Upper lobe of left lung (tissue), 6 donors: ENCODE data around the gene MAGEB4. TPM values are rescaled to one million over a fixed set of nuclear protein-coding genes. Genes with fewer than 3 reads are reported as not detected.
A peak's percentile ranks its signal among the peaks of the same experiment; 100 is the strongest.
"Not testable (repeated sequence)": the region's sequence is repeated elsewhere in the genome, so short reads cannot be mapped to it uniquely, and the experiment has no call there.

ENCODE experiments used
- ATAC-seq, 2 donors: fragments of 200-7000 bp; cut with Tn5 transposase; one replicate each; pipeline ENCODE4 v1.9.1; 2022; ENCODE audit warnings: mild to moderate bottlenecking in 2 of 2, moderate library complexity in 2 of 2; ENCODE audit not compliant: low FRiP score in 2 of 2
- DNase-seq, 2 donors: peaks; one replicate each; pipeline ENCODE4 v3.0.0-alpha.2; 2019 to 2020
- H3K27ac ChIP-seq, 4 donors: fragments of 200-600 bp; sonication (generic); one replicate each; pipeline ENCODE4 v1.5.1; 2016 to 2019
- H3K27me3 ChIP-seq, 4 donors: fragments of 200-600 bp; sonication (generic); one replicate each; pipeline ENCODE4 v1.5.1; 2017 to 2019
- H3K36me3 ChIP-seq, 4 donors: fragments of 200-600 bp; sonication (generic); one replicate each; pipeline ENCODE4 v1.5.1; 2016 to 2019
- H3K4me1 ChIP-seq, 4 donors: fragments of 200-600 bp; sonication (generic); one replicate each; pipeline ENCODE4 v1.5.1; 2018 to 2019
- H3K4me3 ChIP-seq, 4 donors: fragments of 200-600 bp; sonication (generic); one replicate each; pipeline ENCODE4 v1.5.1; 2017 to 2019; ENCODE audit warnings: mild to moderate bottlenecking in 2 of 4, moderate library complexity in 1 of 4
- H3K9me3 ChIP-seq, 4 donors: fragments of 200-600 bp; sonication (generic); one replicate each; pipeline ENCODE4 v1.5.1; 2018 to 2019
- EP300 ChIP-seq, 4 donors: sonication (generic); formaldehyde crosslinking; IDR thresholded peaks; one replicate each; pipeline ENCODE4 v1.5.1; 2017; ENCODE audit warnings: antibody characterized with exemption in 4 of 4, control low read depth in 2 of 4
- POLR2A ChIP-seq, 4 donors: fragments of 450-650 bp; IDR thresholded peaks; one replicate each; pipeline ENCODE4 v1.5.1; 2016 to 2017; ENCODE audit warnings: antibody characterized with exemption in 4 of 4, mild to moderate bottlenecking in 2 of 4
- POLR2AphosphoS5 ChIP-seq, 2 donors: sonication (generic); formaldehyde crosslinking; IDR thresholded peaks; one replicate each; pipeline ENCODE4 v1.5.1; 2017; ENCODE audit warnings: antibody characterized with exemption in 2 of 2
- WGBS, 2 donors: methylation state at CpG; one replicate each; pipeline ENCODE4 v1.1.5; 2017 to 2018; 5-methylcytosine and 5-hydroxymethylcytosine counted together
- total RNA-seq, 6 donors: library from RNA; depleted of rRNA in 4 of 6; stranded (reverse); fragments of >200 nt in 4 of 6; gene quantifications; one replicate each; pipeline versions ENCODE4 v1.1.0 to v1.2.1, GENCODE V29; 2016 to 2021
- TF ChIP-seq, protein P1 (sequence below), 6 experiments: fragments of 450-650 bp in 4 of 6; fragments of 200-600 bp in 2 of 6; sonication (generic) in 2 of 6; IDR thresholded peaks; one replicate each; pipeline ENCODE4 v1.5.1; 2016 to 2019; ENCODE audit warnings: antibody characterized with exemption in 6 of 6
- donor health status: DM: no; HTN: no; CAD: no; lungs with moderate emphysema.
- donor health status: DM: no; HTN: yes; CAD: no; lungs with severe emphysema.

The MAGEB4 gene, protein sequence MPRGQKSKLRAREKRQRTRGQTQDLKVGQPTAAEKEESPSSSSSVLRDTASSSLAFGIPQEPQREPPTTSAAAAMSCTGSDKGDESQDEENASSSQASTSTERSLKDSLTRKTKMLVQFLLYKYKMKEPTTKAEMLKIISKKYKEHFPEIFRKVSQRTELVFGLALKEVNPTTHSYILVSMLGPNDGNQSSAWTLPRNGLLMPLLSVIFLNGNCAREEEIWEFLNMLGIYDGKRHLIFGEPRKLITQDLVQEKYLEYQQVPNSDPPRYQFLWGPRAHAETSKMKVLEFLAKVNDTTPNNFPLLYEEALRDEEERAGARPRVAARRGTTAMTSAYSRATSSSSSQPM
- total RNA-seq = not detected

DNA sequence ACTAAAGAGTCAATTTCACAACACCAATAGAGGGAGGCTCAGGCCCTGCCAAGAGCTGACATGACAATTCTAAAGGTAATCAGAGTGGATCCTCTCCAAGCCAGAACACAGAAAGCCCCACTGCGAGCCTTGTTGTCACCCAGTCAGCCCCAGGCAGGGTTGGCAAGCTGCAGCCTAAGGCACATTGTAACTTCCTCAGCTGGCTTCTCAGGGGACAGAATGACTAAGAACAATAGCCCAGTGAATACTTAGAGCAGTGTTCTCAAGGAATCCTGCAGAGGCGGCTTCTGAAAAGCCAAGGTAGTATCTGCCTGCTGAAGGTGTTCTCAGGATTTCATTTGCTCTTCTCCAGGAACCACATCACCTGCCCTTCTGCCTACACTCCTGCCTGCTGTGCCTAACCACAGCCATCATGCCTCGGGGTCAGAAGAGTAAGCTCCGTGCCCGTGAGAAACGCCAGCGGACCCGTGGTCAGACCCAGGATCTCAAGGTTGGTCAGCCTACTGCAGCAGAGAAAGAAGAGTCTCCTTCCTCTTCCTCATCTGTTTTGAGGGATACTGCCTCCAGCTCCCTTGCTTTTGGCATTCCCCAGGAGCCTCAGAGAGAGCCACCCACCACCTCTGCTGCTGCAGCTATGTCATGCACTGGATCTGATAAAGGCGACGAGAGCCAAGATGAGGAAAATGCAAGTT is at the start of gene MAGEB4:
MAGEB4 (plus strand) TSS at position 277 of the 692 bp plus-strand sequence; CDS start at position 413, 136 bp downstream.
- DNase-seq (no peak), ATAC-seq (no peak)
- no peaks in the 10 kb centered on the region for H3K4me1 ChIP-seq
- no peaks in the 10 kb centered on the region for H3K36me3 ChIP-seq
- no peak within 1 kb of the TSS for H3K4me3 ChIP-seq
- H3K9me3 ChIP-seq = no peaks in the 10 kb centered on the region
- WGBS, 2 donors = 82% methylated on average over 10 of the region's 10 CpGs; no CpG with 5 or more reads in 1 of the 2 donors
- no peaks in the 10 kb centered on the region for H3K27me3 ChIP-seq
- TF ChIP-seq EP300 (IDR thresholded peaks at IDR 0.05) (no peak), POLR2AphosphoS5 (IDR thresholded peaks at IDR 0.05) (no peak), POLR2A (IDR thresholded peaks at IDR 0.05) (no peak)
- TF ChIP-seq, protein P1, sequence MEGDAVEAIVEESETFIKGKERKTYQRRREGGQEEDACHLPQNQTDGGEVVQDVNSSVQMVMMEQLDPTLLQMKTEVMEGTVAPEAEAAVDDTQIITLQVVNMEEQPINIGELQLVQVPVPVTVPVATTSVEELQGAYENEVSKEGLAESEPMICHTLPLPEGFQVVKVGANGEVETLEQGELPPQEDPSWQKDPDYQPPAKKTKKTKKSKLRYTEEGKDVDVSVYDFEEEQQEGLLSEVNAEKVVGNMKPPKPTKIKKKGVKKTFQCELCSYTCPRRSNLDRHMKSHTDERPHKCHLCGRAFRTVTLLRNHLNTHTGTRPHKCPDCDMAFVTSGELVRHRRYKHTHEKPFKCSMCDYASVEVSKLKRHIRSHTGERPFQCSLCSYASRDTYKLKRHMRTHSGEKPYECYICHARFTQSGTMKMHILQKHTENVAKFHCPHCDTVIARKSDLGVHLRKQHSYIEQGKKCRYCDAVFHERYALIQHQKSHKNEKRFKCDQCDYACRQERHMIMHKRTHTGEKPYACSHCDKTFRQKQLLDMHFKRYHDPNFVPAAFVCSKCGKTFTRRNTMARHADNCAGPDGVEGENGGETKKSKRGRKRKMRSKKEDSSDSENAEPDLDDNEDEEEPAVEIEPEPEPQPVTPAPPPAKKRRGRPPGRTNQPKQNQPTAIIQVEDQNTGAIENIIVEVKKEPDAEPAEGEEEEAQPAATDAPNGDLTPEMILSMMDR (IDR thresholded peaks at IDR 0.05) = no peak
- no peak within 1 kb of the TSS for H3K27ac ChIP-seq

DNA sequence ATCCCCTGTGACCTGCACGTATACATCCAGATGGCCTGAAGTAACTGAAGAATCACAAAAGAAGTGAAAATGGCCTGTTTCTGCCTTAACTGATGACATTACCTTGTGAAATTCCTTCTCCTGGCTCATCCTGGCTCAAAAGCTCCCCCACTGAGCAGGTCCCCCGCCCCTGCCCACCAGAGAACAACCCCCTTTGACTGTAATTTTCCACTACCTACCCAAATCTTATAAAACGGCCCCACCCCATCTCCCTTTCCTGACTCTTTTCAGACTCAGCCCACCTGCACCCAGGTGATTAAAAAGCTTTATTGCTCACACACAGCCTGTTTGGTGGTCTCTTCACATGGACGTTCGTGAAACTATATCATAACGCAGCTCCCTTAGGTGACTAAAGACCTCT is 47.9 kb upstream of the MAGEB4 start:
- not testable (repeated sequence) for H3K4me3 ChIP-seq, H3K9me3 ChIP-seq, H3K36me3 ChIP-seq, DNase-seq, H3K27ac ChIP-seq, H3K27me3 ChIP-seq, H3K4me1 ChIP-seq, ATAC-seq
- WGBS, 2 donors = 62 to 86% methylated on average over 6 of the region's 6 CpGs

DNA sequence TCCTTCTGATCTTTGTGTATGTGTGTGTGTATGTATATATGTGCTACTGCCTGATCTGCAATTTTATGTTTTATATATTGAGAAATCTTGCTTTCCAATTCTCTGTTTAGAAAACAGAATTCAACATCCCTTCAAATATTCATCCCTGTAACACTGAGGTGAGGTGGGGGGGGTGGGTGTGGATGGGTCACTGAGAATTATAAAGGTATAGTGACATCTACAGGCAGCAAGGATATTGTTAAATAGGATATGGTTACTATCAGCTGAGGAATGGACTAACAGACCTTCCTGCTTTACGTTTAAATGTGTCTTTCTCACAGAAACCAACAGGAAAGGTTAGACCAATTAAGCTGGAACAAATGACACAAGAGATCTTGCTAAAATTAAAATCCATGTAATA is 45.5 kb upstream of the MAGEB4 start:
- Histone ChIP-seq H3K9me3 (no peaks in the 10 kb centered on the region), H3K4me3 (no peak overlapping the region), H3K27me3 (no peaks in the 10 kb centered on the region), H3K4me1 (no peaks in the 10 kb centered on the region), H3K36me3 (no peaks in the 10 kb centered on the region), H3K27ac (no peak overlapping the region)
- TF ChIP-seq, protein P1 (IDR thresholded peaks at IDR 0.05) = no peak
- TF ChIP-seq POLR2AphosphoS5 (IDR thresholded peaks at IDR 0.05) (no peak), EP300 (IDR thresholded peaks at IDR 0.05) (no peak), POLR2A (IDR thresholded peaks at IDR 0.05) (no peak)
- ATAC-seq = no peak
- DNase-seq = no peak
- WGBS, 2 donors = 0 to 14% methylated on average over 1 of the region's 1 CpG

DNA sequence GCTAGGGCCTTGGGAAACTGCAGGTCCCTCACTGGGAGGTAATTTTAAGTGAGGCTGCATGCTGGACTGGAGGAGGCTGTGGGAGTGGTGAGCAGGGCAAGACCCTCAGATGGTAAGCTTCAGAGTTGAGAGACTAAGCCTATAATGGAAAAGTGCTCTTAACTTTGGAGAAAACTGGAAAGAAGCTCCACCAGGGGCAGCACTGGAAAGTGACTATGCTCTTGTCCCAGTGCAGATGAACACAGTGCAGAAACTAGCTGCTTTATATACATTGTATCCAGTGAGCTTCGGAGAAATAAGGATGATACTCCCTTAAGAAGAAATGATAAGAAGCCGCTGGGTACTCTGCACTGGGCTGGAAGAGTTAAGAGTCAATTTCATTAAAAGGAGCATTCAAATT is 29.6 kb upstream of the MAGEB4 start:
- H3K27me3 ChIP-seq = no peaks in the 10 kb centered on the region
- 74 to 91% methylated on average over 2 of the region's 2 CpGs for WGBS, 2 donors
- no peaks in the 10 kb centered on the region for H3K36me3 ChIP-seq
- no peaks in the 10 kb centered on the region for H3K9me3 ChIP-seq
- ATAC-seq (no peak), DNase-seq (no peak)
- no peak overlapping the region for H3K4me3 ChIP-seq
- no peak for TF ChIP-seq POLR2A (IDR thresholded peaks at IDR 0.05)
- TF ChIP-seq POLR2AphosphoS5 (IDR thresholded peaks at IDR 0.05) = no peak
- TF ChIP-seq, protein P1 (IDR thresholded peaks at IDR 0.05) = no peak
- TF ChIP-seq EP300 (IDR thresholded peaks at IDR 0.05) = no peak
- no peaks in the 10 kb centered on the region for H3K4me1 ChIP-seq
- H3K27ac ChIP-seq = no peak overlapping the region

DNA sequence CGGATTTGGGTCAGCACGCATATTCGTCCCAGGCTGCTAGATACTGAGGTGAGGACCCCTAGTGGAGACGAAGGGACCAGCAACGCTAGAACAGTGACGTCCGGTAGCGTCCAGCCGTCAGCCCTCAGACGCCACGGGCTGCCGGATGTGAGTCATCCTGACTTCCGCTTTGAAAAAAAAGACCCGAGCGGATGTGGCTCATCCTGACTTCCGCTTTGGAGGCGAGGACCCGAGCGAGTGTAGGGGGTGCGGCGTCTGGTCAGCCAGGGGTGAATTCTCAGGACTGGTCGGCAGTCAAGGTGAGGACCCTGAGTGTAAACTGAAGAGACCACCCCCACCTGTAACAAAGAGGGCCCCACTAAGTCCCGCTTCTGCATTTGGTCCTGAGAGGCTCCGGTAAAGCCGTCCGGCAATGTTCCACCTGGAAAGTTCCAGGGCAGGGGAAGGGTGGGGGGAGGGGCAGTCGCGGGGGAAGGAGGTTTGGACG is 26.4 kb upstream of the MAGEB4 start, which contains the start of gene MAGEB2:
MAGEB2 (plus strand) TSS at position 207 of the 487 bp plus-strand sequence. CDS start 3,018 bp downstream, outside the sequence.
- ATAC-seq (no peak), DNase-seq (peak in 1 of 2 donors; percentile 34)
- no peaks in the 10 kb centered on the region for H3K27me3 ChIP-seq
- H3K4me1 ChIP-seq = no peaks in the 10 kb centered on the region
- H3K9me3 ChIP-seq = no peaks in the 10 kb centered on the region
- H3K4me3 ChIP-seq = no peak within 1 kb of the TSS
- H3K36me3 ChIP-seq = no peaks in the 10 kb centered on the region
- WGBS, 2 donors = 85 to 93% methylated on average over 22 to 29 of the region's 29 CpGs
- H3K27ac ChIP-seq = no peak within 1 kb of the TSS
- TF ChIP-seq POLR2A (IDR thresholded peaks at IDR 0.05) (no peak), POLR2AphosphoS5 (IDR thresholded peaks at IDR 0.05) (no peak), EP300 (IDR thresholded peaks at IDR 0.05) (no peak)
- TF ChIP-seq, protein P1 (IDR thresholded peaks at IDR 0.05) = no peak
